MG63 (cell line): ENCODE measurements around the gene CENPB. TPM values are rescaled to one million over a fixed set of nuclear protein-coding genes. Genes with fewer than 3 reads are reported as not detected.

ENCODE experiments used
- DNase-seq: peaks from one replicate; pipeline ENCODE4 v3.0.0-alpha.2; 2020
- H3K27me3 ChIP-seq: fragments of 250-450 bp; sonication (Bioruptor Pico); 2 replicates; pipeline ENCODE4 v1.5.1; 2020; ENCODE audit warnings: mild to moderate bottlenecking, moderate library complexity
- H3K36me3 ChIP-seq: fragments of 250-450 bp; sonication (Bioruptor Pico); 2 replicates; pipeline ENCODE4 v1.5.1; 2020; ENCODE audit warnings: mild to moderate bottlenecking, moderate library complexity
- H3K4me3 ChIP-seq: fragments of 250-450 bp; sonication (Bioruptor Pico); 2 replicates; pipeline ENCODE4 v1.5.1; 2020; ENCODE audit warnings: mild to moderate bottlenecking, moderate library complexity
- H3K9me3 ChIP-seq: fragments of 250-450 bp; sonication (Bioruptor Pico); 2 replicates; pipeline ENCODE4 v1.5.1; 2020; ENCODE audit warnings: mild to moderate bottlenecking, moderate library complexity
- total RNA-seq: library from RNA; depleted of rRNA; stranded (reverse); fragments of >200 nt; shearing (Covaris generic); gene quantifications from 2 replicates; pipeline ENCODE4 v1.2.3, GENCODE V29; 2014; ENCODE audit warnings: low replicate concordance

Gene CENPB
- total RNA-seq, 1 experiment from 2014 or later: 81.5 TPM

- H3K4me3 ChIP-seq: no peak overlapping the region
- no peak for DNase-seq
- no peaks in the 10 kb centered on the region; the same call in 1 of the 2 replicates for H3K36me3 ChIP-seq
Measured at GRCh38 chr20:3749689-3750531, 36.6 kb downstream of the CENPB start.

GRCh38 chr20:3749087-3749688 is 37.4 kb downstream of the CENPB start:
- no peak for DNase-seq
- no peak overlapping the region for H3K4me3 ChIP-seq
- no peaks in the 10 kb centered on the region for H3K27me3 ChIP-seq
- no peaks in the 10 kb centered on the region; the same call in 1 of the 2 replicates for H3K36me3 ChIP-seq
- H3K9me3 ChIP-seq: no peaks in the 10 kb centered on the region

More at GRCh38 chr20:3749689-3750531, 36.6 kb downstream of the CENPB start:
- Histone ChIP-seq H3K9me3 (no peaks in the 10 kb centered on the region), H3K27me3 (no peaks in the 10 kb centered on the region)

- Histone ChIP-seq H3K9me3 (no peaks in the 10 kb centered on the region), H3K27me3 (no peaks in the 10 kb centered on the region), H3K4me3 (no peak overlapping the region), H3K36me3 (no peaks in the 10 kb centered on the region; the same call in 1 of the 2 replicates)
- no peak for DNase-seq
Measured at GRCh38 chr20:3748073-3748472, 38.5 kb downstream of the CENPB start.

GRCh38 chr20:3747471-3747870 is 39.1 kb downstream of the CENPB start:
- no peak for DNase-seq
- no peak overlapping the region for H3K4me3 ChIP-seq

GRCh38 chr20:3745686-3746173 is 40.8 kb downstream of the CENPB start:
- DNase-seq: no peak
- no peaks in the 10 kb centered on the region for H3K36me3 ChIP-seq
- H3K4me3 ChIP-seq: no peak overlapping the region
- no peaks in the 10 kb centered on the region for H3K27me3 ChIP-seq
- H3K9me3 ChIP-seq: no peaks in the 10 kb centered on the region

More at GRCh38 chr20:3747471-3747870, 39.1 kb downstream of the CENPB start:
- H3K27me3 ChIP-seq: no peaks in the 10 kb centered on the region
- no peaks in the 10 kb centered on the region for H3K9me3 ChIP-seq
- H3K36me3 ChIP-seq: no peaks in the 10 kb centered on the region

GRCh38 chr20:3744806-3745685 is 41.5 kb downstream of the CENPB start:
- DNase-seq: no peak

GRCh38 chr20:3744037-3744436 is 42.5 kb downstream of the CENPB start:
- Histone ChIP-seq H3K4me3 (no peak overlapping the region), H3K9me3 (no peaks in the 10 kb centered on the region)

More at GRCh38 chr20:3744806-3745685, 41.5 kb downstream of the CENPB start:
- H3K27me3 ChIP-seq: no peaks in the 10 kb centered on the region
- H3K4me3 ChIP-seq: no peak overlapping the region
- H3K9me3 ChIP-seq: no peaks in the 10 kb centered on the region
- H3K36me3 ChIP-seq: no peaks in the 10 kb centered on the region

GRCh38 chr20:3743251-3743650 is 43.3 kb downstream of the CENPB start:
- DNase-seq: no peak
- H3K27me3 ChIP-seq: no peaks in the 10 kb centered on the region
- no peak overlapping the region for H3K4me3 ChIP-seq
- no peaks in the 10 kb centered on the region for H3K9me3 ChIP-seq
- no peaks in the 10 kb centered on the region for H3K36me3 ChIP-seq

More at GRCh38 chr20:3744037-3744436, 42.5 kb downstream of the CENPB start:
- DNase-seq: no peak
- Histone ChIP-seq H3K27me3 (no peaks in the 10 kb centered on the region), H3K36me3 (no peaks in the 10 kb centered on the region)

GRCh38 chr20:3741836-3742458 is 44.6 kb downstream of the CENPB start:
- DNase-seq: no peak
- Histone ChIP-seq H3K36me3 (no peaks in the 10 kb centered on the region), H3K9me3 (no peaks in the 10 kb centered on the region), H3K27me3 (no peaks in the 10 kb centered on the region), H3K4me3 (no peak overlapping the region)

GRCh38 chr20:3740615-3741301 is 45.8 kb downstream of the CENPB start:
- Histone ChIP-seq H3K9me3 (no peaks in the 10 kb centered on the region), H3K27me3 (no peaks in the 10 kb centered on the region), H3K4me3 (no peak overlapping the region), H3K36me3 (no peaks in the 10 kb centered on the region)
- no peak for DNase-seq

- Histone ChIP-seq H3K4me3 (no peak overlapping the region), H3K9me3 (no peaks in the 10 kb centered on the region), H3K27me3 (no peaks in the 10 kb centered on the region), H3K36me3 (no peaks in the 10 kb centered on the region)
- DNase-seq: no peak
Measured at GRCh38 chr20:3739926-3740451, 46.6 kb downstream of the CENPB start.

- H3K36me3 ChIP-seq: no peaks in the 10 kb centered on the region
- no peak for DNase-seq
- H3K4me3 ChIP-seq: no peak overlapping the region
- no peaks in the 10 kb centered on the region for H3K27me3 ChIP-seq
- H3K9me3 ChIP-seq: no peaks in the 10 kb centered on the region
Measured at GRCh38 chr20:3739054-3739925, 47.2 kb downstream of the CENPB start.

- Histone ChIP-seq H3K9me3 (no peaks in the 10 kb centered on the region), H3K4me3 (no peak overlapping the region), H3K36me3 (no peaks in the 10 kb centered on the region), H3K27me3 (no peaks in the 10 kb centered on the region)
- DNase-seq: no peak
Measured at GRCh38 chr20:3738111-3739053, 48.2 kb downstream of the CENPB start.

- no peak for DNase-seq
- H3K4me3 ChIP-seq: no peak overlapping the region
- H3K9me3 ChIP-seq: no peaks in the 10 kb centered on the region
- H3K36me3 ChIP-seq: no peaks in the 10 kb centered on the region
- H3K27me3 ChIP-seq: no peaks in the 10 kb centered on the region
Measured at GRCh38 chr20:3735768-3736167, 50.8 kb downstream of the CENPB start.
